Stimulated activated CD4-positive, alpha-beta T cell treated with anti-CD3 and anti-CD28 coated beads, Interleukin-4, amount 100 ng/mL, for 24 hours (primary cell): ENCODE results near the gene PAXIP1.

Experiments used
- DNase-seq: peaks from one replicate; pipeline ENCODE4 v3.0.0-alpha.2; 2020

The PAXIP1 gene

GRCh38 chr7:154911411-154911810, 91.5 kb downstream of the PAXIP1 start:
- DNase-seq: no peak

- no peak for DNase-seq
Observed at GRCh38 chr7:154910977-154911376, 91.9 kb downstream of the PAXIP1 start.

GRCh38 chr7:154910125-154910524, 92.8 kb downstream of the PAXIP1 start:
- DNase-seq: no peak

- DNase-seq: no peak
Observed at GRCh38 chr7:154909241-154910105, 93.5 kb downstream of the PAXIP1 start.

DNA sequence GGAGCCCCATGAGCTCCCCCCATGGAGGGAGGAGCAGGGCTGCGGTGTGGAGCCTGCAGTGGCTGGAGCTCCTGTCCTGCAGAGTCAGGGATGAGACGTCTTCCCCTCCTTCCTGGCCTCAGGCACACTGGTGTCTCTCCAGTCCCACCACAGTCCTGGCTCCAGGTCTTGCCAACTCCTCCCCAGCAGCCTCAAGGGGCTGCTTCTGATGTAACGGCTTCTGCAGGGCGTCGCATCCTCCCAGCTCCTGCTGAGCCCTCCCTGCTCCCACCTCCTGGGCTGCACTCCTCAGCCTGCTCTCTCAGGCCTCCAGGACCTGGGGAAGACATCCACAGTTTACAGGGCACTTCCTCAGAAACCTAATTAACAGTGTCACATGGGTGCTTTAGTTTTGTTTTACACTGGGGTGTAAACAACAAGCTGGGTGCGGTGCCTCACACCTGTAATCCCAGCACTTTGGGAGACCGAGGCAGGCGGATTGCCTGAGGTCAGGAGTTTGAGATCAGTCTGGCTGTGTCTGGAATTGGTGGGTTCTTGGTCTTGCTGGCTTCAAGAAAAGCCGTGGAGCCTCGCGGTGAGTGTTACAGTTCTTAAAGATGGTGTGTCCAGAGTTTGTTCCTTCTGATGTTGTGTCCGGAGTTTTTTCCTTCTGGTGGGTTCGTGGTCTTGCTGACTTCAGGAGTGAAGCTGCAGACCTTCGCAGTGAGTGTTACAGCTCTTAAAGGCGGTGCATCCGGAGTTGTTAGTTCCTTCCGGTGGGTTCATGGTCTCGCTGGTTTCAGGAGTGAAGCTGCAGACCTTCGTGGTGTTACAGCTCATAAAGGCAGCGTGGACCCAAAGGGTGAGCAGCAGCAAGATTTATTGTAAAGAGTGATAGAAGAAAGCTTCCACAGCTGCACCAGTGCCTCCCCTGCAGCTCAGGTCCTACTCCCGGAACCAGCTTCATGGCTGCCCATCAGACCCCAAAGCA, 95.0 kb downstream of the PAXIP1 start:
- DNase-seq: no peak

DNA sequence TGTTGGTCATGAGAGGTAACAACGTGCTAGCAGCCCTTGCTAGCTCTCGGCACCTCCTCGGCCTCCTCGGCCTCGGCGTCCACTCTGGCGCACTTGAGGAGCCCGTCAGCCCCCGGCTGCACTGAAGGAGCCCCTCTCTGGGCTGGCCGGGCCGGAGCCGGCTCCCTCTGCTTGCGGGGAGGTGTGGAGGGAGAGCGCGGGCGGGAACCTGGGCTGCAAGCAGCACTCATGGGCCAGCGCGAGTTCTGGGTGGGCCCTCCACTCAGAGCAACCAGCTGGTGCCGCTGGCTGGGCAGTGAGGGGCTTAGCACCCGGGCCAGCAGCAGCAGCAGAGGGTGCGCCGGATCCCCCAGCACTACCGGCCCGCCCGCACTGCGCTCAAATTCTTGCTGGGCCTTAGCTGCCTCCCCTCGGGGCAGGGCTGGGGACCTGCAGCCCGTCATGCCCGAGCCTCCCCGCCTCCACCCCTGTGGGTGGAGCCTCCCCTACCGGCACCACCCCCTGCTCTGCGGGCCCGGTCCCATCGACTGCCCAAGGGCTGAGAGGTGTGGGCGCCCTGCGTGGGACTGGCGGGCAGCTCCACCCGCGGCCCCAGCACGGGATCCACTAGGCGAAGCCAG, 96.1 kb downstream of the PAXIP1 start:
- DNase-seq: no peak

DNA sequence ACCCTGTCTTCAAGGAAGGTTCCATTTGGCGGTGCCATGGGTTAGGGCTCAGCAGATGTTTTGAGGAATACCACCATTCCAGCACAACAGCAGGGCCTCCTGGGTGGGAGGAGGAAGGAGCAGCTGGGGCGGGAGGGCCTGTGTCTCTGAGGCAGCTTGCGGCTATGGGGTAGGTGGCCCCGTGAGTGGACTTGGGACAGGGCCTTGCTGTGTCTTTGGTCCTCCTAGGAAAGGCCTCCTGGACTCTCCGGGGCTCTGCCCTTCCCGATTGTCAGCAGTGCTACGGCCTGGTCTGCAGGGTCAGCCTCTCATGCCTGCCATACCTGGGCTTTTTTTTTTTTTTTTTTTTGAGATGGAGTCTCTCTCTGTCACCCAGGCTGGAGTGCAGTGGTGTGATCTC, 96.7 kb downstream of the PAXIP1 start:
- DNase-seq: no peak

GRCh38 chr7:154905615-154906014, 97.3 kb downstream of the PAXIP1 start:
- no peak for DNase-seq

- no peak for DNase-seq
Observed at GRCh38 chr7:154905146-154905545, 97.8 kb downstream of the PAXIP1 start.

- DNase-seq: no peak
Observed at GRCh38 chr7:154903083-154903731, 99.7 kb downstream of the PAXIP1 start.

DNA sequence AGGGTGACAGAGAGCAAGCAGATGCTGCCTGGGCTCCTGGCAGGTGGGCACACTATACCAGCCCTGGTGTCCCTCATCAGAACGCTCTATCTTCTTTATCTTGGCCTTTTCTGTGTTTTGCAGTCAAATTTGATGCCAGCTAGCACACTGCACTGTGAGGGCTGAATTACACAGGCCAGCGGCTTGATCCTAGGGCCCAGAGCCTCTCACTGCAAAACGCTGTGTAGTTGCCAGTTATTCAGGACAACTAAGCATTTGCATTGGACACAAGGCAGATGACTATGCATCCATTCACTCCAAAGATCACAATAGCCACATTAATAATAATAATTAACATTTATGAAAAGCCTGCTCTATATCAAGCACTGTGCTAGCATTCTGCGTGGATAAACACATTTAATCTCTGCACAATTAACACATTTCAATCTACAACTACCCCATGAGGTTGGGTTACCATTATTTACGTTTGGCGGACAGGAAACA, 100.3 kb downstream of the PAXIP1 start:
- DNase-seq: no peak

DNA sequence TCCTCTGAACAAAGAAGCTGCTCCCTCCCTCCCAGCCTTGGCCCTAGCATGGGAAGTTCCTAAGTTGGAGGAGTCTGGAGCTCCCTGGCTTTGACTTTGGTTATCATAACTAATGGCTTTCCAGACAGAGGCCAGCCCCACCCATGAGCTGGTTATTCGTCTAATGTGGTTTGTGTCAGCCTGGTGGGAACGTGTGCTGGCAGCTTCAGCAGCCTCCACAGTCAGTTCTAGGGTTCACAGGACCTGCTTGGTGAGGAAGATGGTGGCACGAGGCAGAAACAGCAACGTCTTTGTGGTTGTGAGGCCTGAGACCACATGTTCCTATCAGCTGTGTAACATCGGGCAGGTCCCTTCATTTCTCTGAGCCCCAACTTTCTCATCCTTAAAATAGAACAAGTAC, 103.1 kb downstream of the PAXIP1 start:
- no peak for DNase-seq

- no peak for DNase-seq
Observed at GRCh38 chr7:154898973-154899855, 103.7 kb downstream of the PAXIP1 start.

- no peak for DNase-seq
Observed at GRCh38 chr7:154896076-154896475, 106.8 kb downstream of the PAXIP1 start.
